ENCODE measurements around the gene ART4.

GRCh38 chr12:14890701-14891100, 47.4 kb upstream of the ART4 start:
- TF ChIP-seq, protein P1, sequence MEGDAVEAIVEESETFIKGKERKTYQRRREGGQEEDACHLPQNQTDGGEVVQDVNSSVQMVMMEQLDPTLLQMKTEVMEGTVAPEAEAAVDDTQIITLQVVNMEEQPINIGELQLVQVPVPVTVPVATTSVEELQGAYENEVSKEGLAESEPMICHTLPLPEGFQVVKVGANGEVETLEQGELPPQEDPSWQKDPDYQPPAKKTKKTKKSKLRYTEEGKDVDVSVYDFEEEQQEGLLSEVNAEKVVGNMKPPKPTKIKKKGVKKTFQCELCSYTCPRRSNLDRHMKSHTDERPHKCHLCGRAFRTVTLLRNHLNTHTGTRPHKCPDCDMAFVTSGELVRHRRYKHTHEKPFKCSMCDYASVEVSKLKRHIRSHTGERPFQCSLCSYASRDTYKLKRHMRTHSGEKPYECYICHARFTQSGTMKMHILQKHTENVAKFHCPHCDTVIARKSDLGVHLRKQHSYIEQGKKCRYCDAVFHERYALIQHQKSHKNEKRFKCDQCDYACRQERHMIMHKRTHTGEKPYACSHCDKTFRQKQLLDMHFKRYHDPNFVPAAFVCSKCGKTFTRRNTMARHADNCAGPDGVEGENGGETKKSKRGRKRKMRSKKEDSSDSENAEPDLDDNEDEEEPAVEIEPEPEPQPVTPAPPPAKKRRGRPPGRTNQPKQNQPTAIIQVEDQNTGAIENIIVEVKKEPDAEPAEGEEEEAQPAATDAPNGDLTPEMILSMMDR (IDR thresholded peaks at IDR 0.05; ENCODE audit: low read length): no peak
- no peak for TF ChIP-seq EZH2 (optimal IDR thresholded peaks at IDR 0.05; ENCODE audit: low read depth, low read length)
- TF ChIP-seq EZH2phosphoT487 (IDR thresholded peaks at IDR 0.05; ENCODE audit: low read length): no peak

Measured in MM.1S (cell line).